ENCODE data around the gene AGBL5. TPM values are rescaled to one million over a fixed set of nuclear protein-coding genes. Genes with fewer than 3 reads are reported as not detected.
A peak's percentile ranks its signal among the peaks of the same experiment; 100 is the strongest.

AGBL5 gene
- total and polyA plus RNA-seq, 2 of the 13 experiments (the other 11 are each of a cell fraction or from before 2014, with no cell fraction given): 55.9 to 73.3 TPM

- TF ChIP-seq ZNF770 (CRISPR knock-in tag; IDR thresholded peaks at IDR 0.05): peak; percentile 65; the same call in 1 of the 2 replicates
- no peak for TF ChIP-seq ZNF891 (CRISPR knock-in tag; IDR thresholded peaks at IDR 0.05)
- TF ChIP-seq ZNF580 (CRISPR knock-in tag; IDR thresholded peaks at IDR 0.05; ENCODE audit: borderline replicate concordance, low read depth): no peak
- no peak; the same call in 1 of the 2 replicates for TF ChIP-seq ZFY (CRISPR knock-in tag; IDR thresholded peaks at IDR 0.05)
- no peak for TF ChIP-seq RFX5 (IDR thresholded peaks at IDR 0.05; ENCODE audit: low read depth, low read length)
- TF ChIP-seq ZNF253 (CRISPR knock-in tag; IDR thresholded peaks at IDR 0.05; ENCODE audit: borderline replicate concordance): no peak
- no peak for TF ChIP-seq MXI1 (IDR thresholded peaks at IDR 0.05; ENCODE audit: borderline replicate concordance, low read depth, low read length)
- no peak for TF ChIP-seq NFE2L2 (IDR thresholded peaks at IDR 0.05; ENCODE audit: low read length)
- no peak for TF ChIP-seq ERF (CRISPR knock-in tag; IDR thresholded peaks at IDR 0.05)
- TF ChIP-seq FOXK2 (IDR thresholded peaks at IDR 0.05): no peak
- TF ChIP-seq HMGXB4 (CRISPR knock-in tag; IDR thresholded peaks at IDR 0.05; ENCODE audit: borderline replicate concordance in 1 of 2, low read depth in 1 of 2): 0 out of 4 replicates have a peak, but pooled peaks of 1 of the 2 experiments have one; percentile 5
- peak; percentile 37 for TF ChIP-seq ZNF687 (CRISPR knock-in tag; IDR thresholded peaks at IDR 0.05)
- TF ChIP-seq E2F1 (CRISPR knock-in tag; IDR thresholded peaks at IDR 0.05): no peak
- TF ChIP-seq ZC3H13 (CRISPR knock-in tag; IDR thresholded peaks at IDR 0.05): no peak
- no peak for TF ChIP-seq ZNF746 (CRISPR knock-in tag; IDR thresholded peaks at IDR 0.05)
- no peak for TF ChIP-seq MAFG (CRISPR knock-in tag; IDR thresholded peaks at IDR 0.05)
- TF ChIP-seq ZFX (CRISPR knock-in tag; IDR thresholded peaks at IDR 0.05; ENCODE audit: low read depth): peak; percentile 63; the same call in 1 of the 2 replicates
- 0 out of 2 replicates have a peak, but pooled peaks have one; percentile 33 for TF ChIP-seq BORCS8-MEF2B (CRISPR knock-in tag; IDR thresholded peaks at IDR 0.05)
- no peak for TF ChIP-seq ZBTB26 (CRISPR knock-in tag; IDR thresholded peaks at IDR 0.05; ENCODE audit: borderline replicate concordance)
- no peak for TF ChIP-seq ZNF615 (CRISPR knock-in tag; IDR thresholded peaks at IDR 0.05; ENCODE audit: borderline replicate concordance)
Observed at GRCh38 chr2:27085673-27086089, 34.2 kb downstream of the AGBL5 start (continued).

Measured in HepG2 (cell line).